Spleen (tissue), 3 donors: ENCODE results near the gene BLTP2.

Source experiments
- POLR2A ChIP-seq, 3 donors: fragments of 450-650 bp; IDR thresholded peaks; one replicate each; pipeline ENCODE4 v1.5.1; 2017; ENCODE audit warnings: antibody characterized with exemption in 3 of 3, mild to moderate bottlenecking in 1 of 3
- POLR2AphosphoS5 ChIP-seq, 3 donors: sonication (generic); formaldehyde crosslinking; IDR thresholded peaks; one replicate each; pipeline ENCODE4 v1.5.1; 2017; ENCODE audit warnings: antibody characterized with exemption in 3 of 3

DNA sequence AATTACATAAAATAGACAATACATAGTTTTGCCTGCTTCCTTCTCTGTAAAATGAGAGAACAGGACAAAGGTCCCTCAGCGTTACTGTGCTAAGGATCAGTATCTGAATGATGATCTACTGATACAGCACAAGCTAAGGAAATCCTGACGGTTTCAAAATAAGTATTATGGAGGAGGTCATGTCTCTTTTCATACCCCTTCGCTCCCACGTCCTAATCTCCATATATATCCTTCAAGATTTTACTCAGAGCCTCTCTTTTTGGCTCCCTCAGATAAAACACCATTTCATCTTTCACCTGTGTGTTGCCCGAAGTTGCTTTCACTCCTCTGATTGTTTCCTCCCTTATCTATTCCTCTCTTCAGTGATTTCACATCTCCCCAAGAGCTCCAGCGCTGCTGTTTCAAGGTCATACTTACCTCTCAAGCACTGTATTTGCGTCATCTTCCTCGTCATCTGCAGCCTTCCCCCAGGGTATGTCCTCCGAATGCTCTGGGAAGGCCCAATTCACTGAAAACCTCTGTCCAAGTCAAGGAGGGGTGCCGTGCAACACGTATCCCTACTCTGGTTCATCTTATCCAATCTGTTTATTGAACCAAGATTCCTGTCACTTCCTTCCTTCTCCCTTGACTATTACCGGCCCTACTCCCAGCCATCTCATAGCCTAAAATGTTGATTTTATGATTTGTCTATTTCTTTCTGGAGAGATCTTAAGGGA lies 1.2 kb upstream of the BLTP2 start:
- TF ChIP-seq POLR2A (IDR thresholded peaks at IDR 0.05), result no peak
- no peak for TF ChIP-seq POLR2AphosphoS5 (IDR thresholded peaks at IDR 0.05)
